NCI-H2171 (cell line): ENCODE results near the gene GPR32.
"Not testable (repeated sequence)": the region's sequence is repeated elsewhere in the genome, so short reads cannot be mapped to it uniquely, and the experiment has no call there.

ENCODE experiments used
- DNase-seq: peaks from one replicate; lab custom pipeline; 2025; lab: John Stamatoyannopoulos, UW

The GPR32 gene

GRCh38 chr19:50770164-50770563 lies at the start of gene GPR32:
TSS of gene GPR32 (plus strand) at chr19:50770464. CDS start at chr19:50770601, 137 bp downstream.
- not testable (repeated sequence) for DNase-seq

DNA sequence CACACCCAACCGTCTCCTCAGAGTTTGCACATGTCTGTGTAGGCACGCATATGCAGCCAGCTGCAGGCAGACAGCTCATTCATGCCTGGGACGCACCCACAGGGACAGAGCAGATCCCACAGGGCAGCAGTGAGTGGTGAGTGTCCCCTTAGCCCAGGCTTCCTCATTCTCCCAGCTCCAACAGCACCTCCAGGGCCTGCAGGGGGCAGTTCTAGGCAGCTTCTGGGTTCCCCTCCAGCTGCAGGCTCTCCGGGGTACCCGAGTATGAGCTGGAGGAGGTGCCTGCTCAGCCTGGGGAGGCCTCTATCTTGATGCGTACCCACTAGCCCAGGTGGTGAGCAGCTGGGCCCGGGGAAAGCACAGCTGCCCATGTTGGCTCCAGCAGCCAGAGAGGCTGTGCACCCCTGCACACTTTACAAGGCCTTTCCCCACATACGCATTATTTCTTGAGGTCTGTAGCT lies 49.3 kb upstream of the GPR32 start:
- DNase-seq: peak; percentile 7

GRCh38 chr19:50721441-50722137 lies 48.7 kb upstream of the GPR32 start:
- DNase-seq: no peak

DNA sequence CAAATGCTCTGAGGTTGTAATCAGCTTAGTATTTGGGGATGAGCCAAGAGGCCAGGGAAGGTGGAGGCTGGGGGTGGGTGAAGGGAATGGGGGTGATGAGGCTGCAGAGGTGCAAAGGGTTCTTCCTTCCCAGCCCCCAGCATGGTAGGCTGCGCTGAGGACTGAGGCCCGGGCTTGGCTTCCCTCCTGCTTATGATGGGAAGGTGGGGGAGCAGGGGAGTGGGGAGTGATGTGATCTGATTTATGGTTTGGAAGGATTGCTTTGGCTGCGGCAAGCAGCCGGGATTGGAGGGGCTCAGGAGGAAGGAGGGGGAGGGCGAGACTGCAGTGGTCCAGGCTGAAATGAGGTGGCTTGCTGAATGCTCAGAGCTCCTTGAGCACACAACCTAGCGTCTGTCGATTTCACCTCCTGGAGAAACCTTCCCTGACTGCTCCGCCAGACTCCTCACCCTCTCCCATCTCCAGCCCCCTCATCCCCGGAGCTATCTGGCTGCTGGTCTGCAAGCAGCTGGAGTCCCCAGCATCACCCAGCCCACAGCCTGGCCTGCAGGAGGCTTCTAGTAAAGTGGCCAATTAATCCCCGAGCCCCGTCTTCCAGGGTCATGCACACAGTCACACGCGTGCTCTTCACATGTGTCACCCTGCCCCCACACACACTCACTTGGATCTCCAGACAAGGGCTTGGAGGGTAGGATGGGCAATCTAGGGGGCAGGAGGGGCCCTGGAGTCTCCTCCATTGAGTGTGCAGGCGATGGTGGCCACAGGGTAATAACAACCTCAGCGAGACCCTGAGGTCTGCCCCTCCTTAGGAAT lies 47.9 kb upstream of the GPR32 start:
- no peak for DNase-seq

DNA sequence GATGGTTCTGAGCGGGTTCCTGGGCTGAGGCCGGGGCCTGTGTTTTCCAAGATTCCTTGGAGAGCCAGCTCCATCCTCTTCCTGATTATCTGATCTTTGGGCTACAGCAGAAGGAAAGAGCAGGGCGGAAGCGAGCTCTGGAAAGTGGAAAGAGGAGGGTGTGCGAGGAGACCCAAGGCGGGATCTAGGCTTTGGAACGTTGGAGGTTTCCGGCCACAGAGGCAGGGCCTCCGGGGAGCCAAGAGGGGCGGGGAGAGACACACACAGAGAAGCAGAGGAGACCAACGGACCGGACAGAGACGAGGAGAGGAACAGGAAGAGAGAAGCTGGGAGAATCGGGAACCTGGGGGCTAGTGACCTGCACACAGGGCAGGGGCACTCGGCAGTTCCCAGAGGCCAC lies 47.2 kb upstream of the GPR32 start, which contains the start of gene CLEC11A:
Gene CLEC11A, plus strand, starts transcription at position 296 of the 400 bp plus-strand sequence. CDS start 162 bp downstream, outside the sequence.
- DNase-seq: no peak

DNA sequence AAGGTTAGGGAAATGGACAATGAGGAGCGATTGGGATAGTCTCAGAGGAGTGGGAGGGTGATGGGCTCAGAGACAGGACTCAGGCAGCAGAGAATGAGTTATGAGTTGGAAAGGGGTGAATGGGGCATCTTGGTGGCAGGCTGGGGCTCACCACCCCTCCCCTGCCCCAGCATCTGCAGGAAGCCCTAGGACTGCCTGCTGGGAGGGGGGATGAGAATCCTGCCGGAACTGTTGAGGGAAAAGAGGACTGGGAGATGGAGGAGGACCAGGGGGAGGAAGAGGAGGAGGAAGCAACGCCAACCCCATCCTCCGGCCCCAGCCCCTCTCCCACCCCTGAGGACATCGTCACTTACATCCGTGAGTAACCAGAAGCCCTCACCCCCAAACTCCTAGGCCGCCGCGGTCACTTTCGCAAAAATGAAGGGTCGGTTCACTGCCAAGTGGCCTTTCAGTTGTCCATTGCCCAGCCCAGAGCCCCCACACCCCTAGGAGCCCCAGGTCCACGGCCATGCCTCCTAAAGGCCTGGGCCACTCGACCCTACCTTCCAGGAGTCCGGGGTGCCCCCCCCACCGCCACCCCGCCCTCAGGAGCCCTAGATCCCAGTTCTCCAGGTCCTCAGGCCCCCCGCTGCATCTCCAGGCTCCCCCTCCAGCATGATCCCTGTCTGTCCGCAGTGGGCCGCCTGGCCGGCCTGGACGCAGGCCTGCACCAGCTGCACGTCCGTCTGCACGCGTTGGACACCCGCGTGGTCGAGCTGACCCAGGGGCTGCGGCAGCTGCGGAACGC lies 46.3 kb upstream of the GPR32 start:
- no peak for DNase-seq

GRCh38 chr19:50724522-50725217 lies 45.6 kb upstream of the GPR32 start:
- DNase-seq: peak; percentile 98

DNA sequence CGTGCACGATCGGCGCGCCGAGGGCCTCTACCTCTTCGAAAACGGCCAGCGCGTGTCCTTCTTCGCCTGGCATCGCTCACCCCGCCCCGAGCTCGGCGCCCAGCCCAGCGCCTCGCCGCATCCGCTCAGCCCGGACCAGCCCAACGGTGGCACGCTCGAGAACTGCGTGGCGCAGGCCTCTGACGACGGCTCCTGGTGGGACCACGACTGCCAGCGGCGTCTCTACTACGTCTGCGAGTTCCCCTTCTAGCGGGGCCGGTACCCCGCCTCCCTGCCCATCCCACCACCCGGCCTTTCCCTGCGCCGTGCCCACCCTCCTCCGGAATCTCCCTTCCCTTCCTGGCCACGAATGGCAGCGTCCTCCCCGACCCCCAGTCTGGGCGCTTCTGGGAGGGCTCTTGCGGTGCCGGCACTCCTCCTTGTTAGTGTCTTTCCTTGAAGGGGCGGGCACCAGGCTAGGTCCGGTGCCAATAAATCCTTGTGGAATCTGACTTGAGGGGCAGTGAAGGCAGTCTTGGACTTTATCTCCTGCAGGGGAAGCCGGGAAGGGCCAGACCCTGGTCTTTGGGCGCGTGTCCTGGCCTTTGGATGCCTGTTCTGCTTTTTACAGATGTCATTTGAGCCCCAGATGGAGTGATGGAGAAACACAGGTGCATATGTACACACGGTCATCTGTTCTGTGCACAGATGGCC lies 44.9 kb upstream of the GPR32 start:
- no peak for DNase-seq

GRCh38 chr19:50725911-50726230 lies 44.4 kb upstream of the GPR32 start:
- no peak for DNase-seq

DNA sequence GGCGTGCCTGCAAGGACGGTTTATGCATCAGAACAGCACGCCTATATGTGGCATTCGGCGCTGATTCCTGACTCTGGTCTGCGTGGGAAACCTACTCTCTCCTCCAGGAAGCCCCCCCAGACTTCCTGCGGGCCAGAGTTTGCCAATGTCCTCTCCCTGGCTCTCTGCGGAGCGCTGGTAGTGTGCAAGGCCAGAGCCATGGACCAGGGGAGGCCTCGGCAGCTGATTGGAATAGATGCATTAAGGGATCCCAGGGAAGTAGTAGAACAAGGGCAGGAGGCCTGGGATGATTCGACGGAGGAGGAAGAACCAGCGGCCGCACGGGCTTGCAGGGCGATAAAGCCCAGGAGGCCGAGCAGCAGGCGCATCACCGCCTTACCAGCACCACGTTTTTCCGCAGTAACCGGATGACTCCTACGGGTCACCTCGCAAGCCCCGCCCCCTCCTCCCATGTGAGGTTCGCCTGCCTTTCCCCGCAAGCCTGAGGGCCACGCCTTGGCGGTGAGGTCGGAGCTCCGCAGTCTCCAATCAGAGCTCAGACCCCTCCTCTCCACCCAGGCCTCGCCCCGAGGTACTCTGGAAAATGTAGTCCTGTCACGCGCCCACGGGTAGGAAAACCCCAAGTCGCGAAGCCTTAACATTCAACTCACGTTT lies 42.1 kb upstream of the GPR32 start:
- DNase-seq: no peak

DNA sequence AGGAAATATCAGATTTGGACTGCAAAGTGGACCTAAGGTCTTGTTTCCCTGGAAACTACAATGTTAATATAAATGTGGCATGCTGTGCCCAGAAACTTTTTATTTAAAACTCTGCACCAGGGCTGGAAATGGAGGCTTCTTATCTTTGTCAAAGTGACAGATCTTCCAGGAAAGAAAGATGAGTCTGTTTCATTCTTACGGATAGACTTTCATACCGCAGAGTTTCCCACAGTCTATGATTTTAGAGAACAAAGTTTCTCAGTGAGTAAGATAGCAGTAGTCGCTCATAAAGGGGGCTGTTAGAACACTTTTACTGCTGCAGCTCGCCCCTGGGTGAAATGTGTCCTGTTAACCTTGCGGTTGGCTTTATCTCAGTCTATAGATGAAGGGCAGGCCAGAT lies 40.4 kb upstream of the GPR32 start:
- DNase-seq: no peak

DNA sequence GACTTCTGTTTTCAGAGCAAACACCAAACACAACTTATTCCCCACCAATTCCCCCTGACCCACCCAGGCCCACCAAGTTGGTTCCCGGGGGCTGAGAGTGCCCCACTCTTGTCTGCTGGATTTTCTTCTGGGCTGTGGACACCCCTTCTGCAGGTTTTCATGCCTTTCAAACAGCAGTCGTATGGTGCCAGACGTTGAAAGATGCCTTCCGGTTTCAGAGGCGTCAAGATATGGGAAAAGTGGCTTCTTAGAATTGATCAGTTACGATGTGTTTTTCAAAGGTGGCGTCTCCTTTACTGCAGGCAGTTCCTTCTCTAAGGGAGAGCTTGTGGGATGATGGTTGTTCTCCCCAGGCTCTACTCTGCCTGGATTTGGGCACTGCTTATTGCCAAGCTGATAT lies 34.4 kb upstream of the GPR32 start:
- DNase-seq: no peak

- no peak for DNase-seq
Observed at GRCh38 chr19:50736338-50736737, 33.9 kb upstream of the GPR32 start.

DNA sequence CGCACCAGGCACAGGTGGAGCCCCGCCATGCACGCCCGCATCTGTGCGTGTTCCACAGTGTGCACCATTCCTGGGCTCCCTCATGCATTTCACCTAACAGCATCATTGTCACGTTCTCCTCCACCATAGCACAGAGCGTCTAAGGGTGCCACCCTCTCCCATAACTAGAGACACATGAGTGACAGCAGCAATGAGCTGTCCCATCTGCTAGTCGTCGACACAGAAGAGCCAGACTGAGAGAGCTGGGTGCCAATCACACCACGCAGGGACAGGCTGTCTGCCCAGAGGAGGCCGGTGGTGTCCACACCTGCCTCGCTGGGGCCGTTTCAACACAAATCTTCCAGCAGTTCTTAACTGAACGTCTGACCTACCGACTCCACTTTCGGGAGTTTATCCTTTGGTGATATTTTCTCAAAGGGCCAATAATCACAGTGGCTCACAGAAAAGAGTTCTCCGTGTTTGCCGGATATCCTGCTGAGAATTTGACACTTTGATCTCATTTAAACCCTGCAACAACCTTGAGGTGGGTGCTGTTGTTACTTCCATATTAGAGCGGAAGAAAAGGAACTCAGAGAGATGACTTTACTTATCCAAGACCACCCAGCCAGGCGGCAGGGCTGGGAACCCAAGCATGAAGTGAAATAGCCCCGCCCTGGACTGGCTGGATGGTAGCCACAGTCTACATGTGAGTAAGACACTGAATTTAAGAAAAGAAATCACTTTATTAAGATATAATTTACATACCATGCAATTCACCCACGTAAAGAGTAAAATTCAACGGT lies 30.9 kb upstream of the GPR32 start:
- DNase-seq: no peak

DNA sequence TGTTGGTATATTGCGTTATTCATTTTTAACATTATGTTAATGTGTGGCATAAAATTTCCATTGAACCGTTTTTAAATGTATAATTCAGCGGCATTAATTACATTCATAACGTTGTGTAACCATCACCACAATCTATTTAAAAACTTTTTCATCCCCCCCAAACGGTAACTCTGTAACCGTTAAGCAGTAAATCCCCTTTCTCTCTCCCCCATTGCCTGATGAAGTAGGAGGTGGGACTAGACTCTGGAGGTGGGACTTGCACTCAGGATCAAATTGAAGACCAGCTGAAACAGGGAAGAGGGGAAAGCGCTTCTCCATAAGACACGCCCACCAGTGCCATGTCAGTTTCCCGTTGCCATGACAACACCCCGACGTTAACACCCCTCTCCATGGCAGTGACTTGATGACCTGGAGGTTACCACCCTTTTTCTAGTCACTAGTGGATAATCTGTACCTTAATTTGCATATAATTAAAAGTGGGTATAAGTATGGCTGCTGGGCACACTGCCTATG lies 30.3 kb upstream of the GPR32 start:
- DNase-seq: no peak

DNA sequence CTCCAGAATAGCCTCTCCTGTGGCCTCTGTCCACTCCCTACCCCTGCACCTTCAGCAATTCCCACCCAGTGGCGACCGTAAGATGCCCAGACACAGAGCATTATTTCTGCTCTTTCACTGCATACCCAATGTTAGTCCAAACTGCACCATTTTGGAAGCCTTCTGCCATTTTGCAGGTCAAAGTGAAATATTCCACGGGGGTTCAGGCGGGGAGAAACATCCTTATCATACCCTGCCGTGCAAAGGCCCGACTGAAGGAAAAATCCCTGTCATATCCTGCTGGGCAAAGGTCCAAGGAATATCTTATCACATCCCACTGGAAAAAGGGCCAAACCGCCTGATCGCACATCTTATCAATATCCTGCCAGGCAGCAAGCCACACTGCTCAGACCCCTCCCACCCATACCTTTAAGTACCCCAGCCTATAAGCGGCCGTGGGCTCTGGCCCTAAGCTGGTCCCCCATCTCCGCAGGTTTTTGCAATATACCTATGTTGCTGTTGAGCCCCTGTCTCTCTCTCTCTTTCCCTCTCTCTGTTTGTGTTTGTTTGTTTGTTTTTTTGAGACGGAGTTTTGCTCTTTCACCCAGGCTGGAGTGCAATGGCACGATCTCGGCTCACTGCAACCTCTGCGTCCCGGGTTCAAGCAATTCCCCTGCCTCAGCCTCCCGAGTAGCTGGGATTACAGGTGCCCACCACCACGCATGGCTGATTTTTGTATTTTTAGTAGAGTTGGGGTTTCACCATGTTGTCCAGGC lies 28.9 kb upstream of the GPR32 start:
- no peak for DNase-seq

GRCh38 chr19:50743537-50743936 lies 26.7 kb upstream of the GPR32 start:
- no peak for DNase-seq

- DNase-seq: no peak
Observed at GRCh38 chr19:50745221-50745620, 25.0 kb upstream of the GPR32 start.

GRCh38 chr19:50747141-50747540 lies 23.1 kb upstream of the GPR32 start:
- DNase-seq: not testable (repeated sequence)
